Upper lobe of left lung (tissue), 4 donors: Measurements from ENCODE around the gene NAGPA.

ENCODE experiments used
- CTCF ChIP-seq, 6 experiments: fragments of 450-650 bp in 4 of 6; fragments of 200-600 bp in 2 of 6; sonication (generic) in 2 of 6; IDR thresholded peaks; one replicate each; pipeline ENCODE4 v1.5.1; 2016 to 2019; ENCODE audit warnings: antibody characterized with exemption in 6 of 6
- EP300 ChIP-seq, 4 donors: sonication (generic); formaldehyde crosslinking; IDR thresholded peaks; one replicate each; pipeline ENCODE4 v1.5.1; 2017; ENCODE audit warnings: antibody characterized with exemption in 4 of 4, control low read depth in 2 of 4
- POLR2A ChIP-seq, 4 donors: fragments of 450-650 bp; IDR thresholded peaks; one replicate each; pipeline ENCODE4 v1.5.1; 2016 to 2017; ENCODE audit warnings: antibody characterized with exemption in 4 of 4, mild to moderate bottlenecking in 2 of 4
- POLR2AphosphoS5 ChIP-seq, 2 donors: sonication (generic); formaldehyde crosslinking; IDR thresholded peaks; one replicate each; pipeline ENCODE4 v1.5.1; 2017; ENCODE audit warnings: antibody characterized with exemption in 2 of 2

DNA sequence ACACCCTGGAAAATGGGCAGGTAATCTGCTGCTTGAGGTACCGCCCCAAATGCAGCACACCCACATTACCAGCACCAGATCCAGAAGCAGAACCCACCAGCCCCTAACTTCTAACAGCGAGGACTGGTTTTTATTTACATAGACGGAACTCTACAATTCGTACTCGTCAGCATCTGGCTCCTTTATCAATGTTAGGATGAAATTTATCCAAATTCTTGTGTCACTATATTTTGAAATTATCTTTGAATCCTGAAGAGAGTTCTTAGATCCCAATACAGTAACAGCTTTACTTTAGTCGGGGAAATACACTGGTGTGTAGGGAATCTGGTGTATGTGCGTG is 37.6 kb upstream of the NAGPA start:
- TF ChIP-seq CTCF (IDR thresholded peaks at IDR 0.05) = no peak
- no peak for TF ChIP-seq POLR2A (IDR thresholded peaks at IDR 0.05)
- no peak for TF ChIP-seq EP300 (IDR thresholded peaks at IDR 0.05)
- no peak for TF ChIP-seq POLR2AphosphoS5 (IDR thresholded peaks at IDR 0.05)
